GM08714 (cell line): ENCODE measurements around the gene GAS7.
A peak's percentile ranks its signal among the peaks of the same experiment; 100 is the strongest.
"Not testable (repeated sequence)": the region's sequence is repeated elsewhere in the genome, so short reads cannot be mapped to it uniquely, and the experiment has no call there.

Experiments
- H3K4me3 ChIP-seq: fragments of 200-500 bp; sonication (Bioruptor generic); 2 replicates; pipeline ENCODE4 v1.5.1; 2014; ENCODE audit warnings: mild to moderate bottlenecking, low read length, inconsistent platforms
- ZNF274 ChIP-seq: IDR thresholded peaks from 2 replicates; pipeline ENCODE4 v1.6.1; 2012; ENCODE audit warnings: mild to moderate bottlenecking, low read depth, low read length

The GAS7 gene

GRCh38 chr17:10062691-10063385, 135.6 kb downstream of the GAS7 start:
- TF ChIP-seq ZNF274: no peak
- H3K4me3 ChIP-seq: no peak overlapping the region

GRCh38 chr17:10061111-10061845, 137.1 kb downstream of the GAS7 start:
- TF ChIP-seq ZNF274: no peak
- H3K4me3 ChIP-seq: no peak overlapping the region

- H3K4me3 ChIP-seq: no peak overlapping the region
These were observed 137.9 kb downstream of the GAS7 start for GRCh38 chr17:10060526-10060925.

GRCh38 chr17:10059684-10060211, 138.7 kb downstream of the GAS7 start:
- TF ChIP-seq ZNF274: no peak
- no peak overlapping the region; the same call in 1 of the 2 replicates for H3K4me3 ChIP-seq

More at GRCh38 chr17:10060526-10060925, 137.9 kb downstream of the GAS7 start:
- no peak for TF ChIP-seq ZNF274

GRCh38 chr17:10058921-10059683, 139.3 kb downstream of the GAS7 start:
- no peak for TF ChIP-seq ZNF274
- no peak overlapping the region; the same call in 1 of the 2 replicates for H3K4me3 ChIP-seq

GRCh38 chr17:10057466-10057865, 140.9 kb downstream of the GAS7 start:
- not testable (repeated sequence) for H3K4me3 ChIP-seq

- H3K4me3 ChIP-seq: no peak overlapping the region
- TF ChIP-seq ZNF274: no peak
These were observed 143.0 kb downstream of the GAS7 start for GRCh38 chr17:10055262-10055975.

- TF ChIP-seq ZNF274: no peak
- no peak overlapping the region for H3K4me3 ChIP-seq
These were observed 144.4 kb downstream of the GAS7 start for GRCh38 chr17:10053782-10054540.

GRCh38 chr17:10052106-10052813, 146.1 kb downstream of the GAS7 start:
- H3K4me3 ChIP-seq: peak overlapping the region; percentile 30; the same call in 1 of the 2 replicates
- TF ChIP-seq ZNF274: no peak

- H3K4me3 ChIP-seq: peak overlapping the region; percentile 17; the same call in 1 of the 2 replicates
- TF ChIP-seq ZNF274: no peak
These were observed 147.3 kb downstream of the GAS7 start for GRCh38 chr17:10051112-10051511.

GRCh38 chr17:10050597-10051101, 147.8 kb downstream of the GAS7 start:
- H3K4me3 ChIP-seq: peak overlapping the region; percentile 17; the same call in 1 of the 2 replicates
- no peak for TF ChIP-seq ZNF274

- no peak overlapping the region for H3K4me3 ChIP-seq
- TF ChIP-seq ZNF274: no peak
These were observed 149.6 kb downstream of the GAS7 start for GRCh38 chr17:10048629-10049350.
